ENCODE results near the gene RANBP17.
A peak's percentile ranks its signal among the peaks of the same experiment; 100 is the strongest.

DNA sequence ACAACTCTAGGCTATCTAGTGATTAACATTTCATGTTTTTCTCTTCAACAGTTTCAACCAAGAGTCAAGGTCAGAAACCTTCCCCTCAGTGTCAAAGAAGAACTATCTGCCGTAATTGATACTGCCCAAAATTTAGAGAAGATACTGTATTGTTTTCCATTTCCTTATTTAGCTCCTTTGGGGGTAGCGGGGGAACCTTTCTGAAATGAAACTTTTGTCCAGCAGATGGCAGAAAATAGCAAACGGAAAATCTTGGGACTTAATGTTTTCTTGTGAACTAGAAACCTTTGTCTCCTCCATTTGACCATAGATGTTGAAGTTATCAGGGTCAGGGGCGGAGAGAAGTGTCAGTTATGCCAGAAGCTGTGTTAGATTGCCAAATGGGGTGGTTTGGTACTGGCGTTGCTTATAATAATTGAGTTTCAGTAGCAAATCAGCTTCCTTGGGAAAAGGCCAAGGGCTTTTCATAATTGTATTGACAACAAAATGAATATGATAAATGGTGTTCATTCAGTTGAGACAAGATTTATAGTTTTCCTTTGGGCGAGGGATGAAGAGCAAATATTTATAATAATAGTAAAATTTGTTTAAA is 345.5 kb downstream of the RANBP17 start:
- TF ChIP-seq, protein P1, sequence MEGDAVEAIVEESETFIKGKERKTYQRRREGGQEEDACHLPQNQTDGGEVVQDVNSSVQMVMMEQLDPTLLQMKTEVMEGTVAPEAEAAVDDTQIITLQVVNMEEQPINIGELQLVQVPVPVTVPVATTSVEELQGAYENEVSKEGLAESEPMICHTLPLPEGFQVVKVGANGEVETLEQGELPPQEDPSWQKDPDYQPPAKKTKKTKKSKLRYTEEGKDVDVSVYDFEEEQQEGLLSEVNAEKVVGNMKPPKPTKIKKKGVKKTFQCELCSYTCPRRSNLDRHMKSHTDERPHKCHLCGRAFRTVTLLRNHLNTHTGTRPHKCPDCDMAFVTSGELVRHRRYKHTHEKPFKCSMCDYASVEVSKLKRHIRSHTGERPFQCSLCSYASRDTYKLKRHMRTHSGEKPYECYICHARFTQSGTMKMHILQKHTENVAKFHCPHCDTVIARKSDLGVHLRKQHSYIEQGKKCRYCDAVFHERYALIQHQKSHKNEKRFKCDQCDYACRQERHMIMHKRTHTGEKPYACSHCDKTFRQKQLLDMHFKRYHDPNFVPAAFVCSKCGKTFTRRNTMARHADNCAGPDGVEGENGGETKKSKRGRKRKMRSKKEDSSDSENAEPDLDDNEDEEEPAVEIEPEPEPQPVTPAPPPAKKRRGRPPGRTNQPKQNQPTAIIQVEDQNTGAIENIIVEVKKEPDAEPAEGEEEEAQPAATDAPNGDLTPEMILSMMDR (IDR thresholded peaks at IDR 0.05; ENCODE audit: poor library complexity, severe bottlenecking), result peak; percentile 41
- TF ChIP-seq RAD21 (conservative IDR thresholded peaks at IDR 0.05) (no peak), POLR2AphosphoS5 (IDR thresholded peaks at IDR 0.05) (no peak), EZH2 (IDR thresholded peaks at IDR 0.05; ENCODE audit: borderline replicate concordance, insufficient read depth, low read length, poor library complexity, severe bottlenecking) (no peak), TAF1 (IDR thresholded peaks at IDR 0.05; ENCODE audit: low read depth) (no peak), SMC3 (conservative IDR thresholded peaks at IDR 0.05; ENCODE audit: poor library complexity) (peak; percentile 26), EP300 (conservative IDR thresholded peaks at IDR 0.05; ENCODE audit: poor library complexity, severe bottlenecking) (no peak)
- TF ChIP-seq, protein P2, sequence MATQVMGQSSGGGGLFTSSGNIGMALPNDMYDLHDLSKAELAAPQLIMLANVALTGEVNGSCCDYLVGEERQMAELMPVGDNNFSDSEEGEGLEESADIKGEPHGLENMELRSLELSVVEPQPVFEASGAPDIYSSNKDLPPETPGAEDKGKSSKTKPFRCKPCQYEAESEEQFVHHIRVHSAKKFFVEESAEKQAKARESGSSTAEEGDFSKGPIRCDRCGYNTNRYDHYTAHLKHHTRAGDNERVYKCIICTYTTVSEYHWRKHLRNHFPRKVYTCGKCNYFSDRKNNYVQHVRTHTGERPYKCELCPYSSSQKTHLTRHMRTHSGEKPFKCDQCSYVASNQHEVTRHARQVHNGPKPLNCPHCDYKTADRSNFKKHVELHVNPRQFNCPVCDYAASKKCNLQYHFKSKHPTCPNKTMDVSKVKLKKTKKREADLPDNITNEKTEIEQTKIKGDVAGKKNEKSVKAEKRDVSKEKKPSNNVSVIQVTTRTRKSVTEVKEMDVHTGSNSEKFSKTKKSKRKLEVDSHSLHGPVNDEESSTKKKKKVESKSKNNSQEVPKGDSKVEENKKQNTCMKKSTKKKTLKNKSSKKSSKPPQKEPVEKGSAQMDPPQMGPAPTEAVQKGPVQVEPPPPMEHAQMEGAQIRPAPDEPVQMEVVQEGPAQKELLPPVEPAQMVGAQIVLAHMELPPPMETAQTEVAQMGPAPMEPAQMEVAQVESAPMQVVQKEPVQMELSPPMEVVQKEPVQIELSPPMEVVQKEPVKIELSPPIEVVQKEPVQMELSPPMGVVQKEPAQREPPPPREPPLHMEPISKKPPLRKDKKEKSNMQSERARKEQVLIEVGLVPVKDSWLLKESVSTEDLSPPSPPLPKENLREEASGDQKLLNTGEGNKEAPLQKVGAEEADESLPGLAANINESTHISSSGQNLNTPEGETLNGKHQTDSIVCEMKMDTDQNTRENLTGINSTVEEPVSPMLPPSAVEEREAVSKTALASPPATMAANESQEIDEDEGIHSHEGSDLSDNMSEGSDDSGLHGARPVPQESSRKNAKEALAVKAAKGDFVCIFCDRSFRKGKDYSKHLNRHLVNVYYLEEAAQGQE (IDR thresholded peaks at IDR 0.05; ENCODE audit: borderline replicate concordance), result no peak
